B cell (primary cell): Measurements from ENCODE around the gene APLN.

Experiments used
- EZH2 ChIP-seq: IDR thresholded peaks from 2 replicates; pipeline ENCODE4 v1.6.1; 2012; ENCODE audit warnings: borderline replicate concordance, low read depth, mild to moderate bottlenecking, moderate library complexity, low read length; ENCODE audit not compliant: insufficient read depth, poor library complexity, severe bottlenecking
- TF ChIP-seq, protein P1 (sequence below): fragments of 200-600 bp; IDR thresholded peaks from one replicate; pipeline ENCODE4 v1.8.0; 2022; ENCODE audit warnings: antibody characterized with exemption, mild to moderate bottlenecking

DNA sequence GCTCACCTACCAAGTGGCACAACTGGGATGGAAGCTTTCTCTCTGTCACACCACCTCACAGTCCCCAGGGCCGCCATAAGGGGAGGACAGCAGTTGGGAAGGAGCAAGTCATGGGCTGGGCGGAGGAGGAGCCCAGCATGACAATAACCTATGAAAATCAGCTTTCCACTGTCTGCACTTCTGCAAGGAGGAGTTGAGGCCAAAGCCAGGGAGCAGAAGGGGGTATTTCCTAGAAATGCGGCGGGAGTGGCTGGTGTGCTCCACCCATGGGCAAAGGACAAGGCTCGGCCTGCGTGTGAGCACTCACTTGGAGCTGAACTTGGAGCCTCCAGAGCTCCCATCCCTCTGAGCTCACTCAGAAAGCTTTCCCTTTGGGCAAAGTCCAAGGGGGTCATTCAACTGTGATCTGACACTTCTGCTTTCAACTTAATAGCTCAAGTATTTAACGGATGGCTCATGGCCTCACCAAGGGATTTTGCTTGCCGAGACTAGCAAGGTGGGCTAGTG lies 18.5 kb downstream of the APLN start:
- TF ChIP-seq EZH2 = no peak
- TF ChIP-seq, protein P1, sequence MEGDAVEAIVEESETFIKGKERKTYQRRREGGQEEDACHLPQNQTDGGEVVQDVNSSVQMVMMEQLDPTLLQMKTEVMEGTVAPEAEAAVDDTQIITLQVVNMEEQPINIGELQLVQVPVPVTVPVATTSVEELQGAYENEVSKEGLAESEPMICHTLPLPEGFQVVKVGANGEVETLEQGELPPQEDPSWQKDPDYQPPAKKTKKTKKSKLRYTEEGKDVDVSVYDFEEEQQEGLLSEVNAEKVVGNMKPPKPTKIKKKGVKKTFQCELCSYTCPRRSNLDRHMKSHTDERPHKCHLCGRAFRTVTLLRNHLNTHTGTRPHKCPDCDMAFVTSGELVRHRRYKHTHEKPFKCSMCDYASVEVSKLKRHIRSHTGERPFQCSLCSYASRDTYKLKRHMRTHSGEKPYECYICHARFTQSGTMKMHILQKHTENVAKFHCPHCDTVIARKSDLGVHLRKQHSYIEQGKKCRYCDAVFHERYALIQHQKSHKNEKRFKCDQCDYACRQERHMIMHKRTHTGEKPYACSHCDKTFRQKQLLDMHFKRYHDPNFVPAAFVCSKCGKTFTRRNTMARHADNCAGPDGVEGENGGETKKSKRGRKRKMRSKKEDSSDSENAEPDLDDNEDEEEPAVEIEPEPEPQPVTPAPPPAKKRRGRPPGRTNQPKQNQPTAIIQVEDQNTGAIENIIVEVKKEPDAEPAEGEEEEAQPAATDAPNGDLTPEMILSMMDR = no peak
